Activated gamma-delta T cell treated with anti-CD3 and anti-CD28 coated beads, Interleukin-2, amount 50 U/mL, for 16 hours (primary cell): ENCODE data around the gene MTFP1.
"Not testable (repeated sequence)": the region's sequence is repeated elsewhere in the genome, so short reads cannot be mapped to it uniquely, and the experiment has no call there.

Experiments used
- DNase-seq: peaks from one replicate; pipeline ENCODE4 v3.0.0-alpha.2; 2020; ENCODE audit warnings: low read depth

MTFP1 gene

DNA sequence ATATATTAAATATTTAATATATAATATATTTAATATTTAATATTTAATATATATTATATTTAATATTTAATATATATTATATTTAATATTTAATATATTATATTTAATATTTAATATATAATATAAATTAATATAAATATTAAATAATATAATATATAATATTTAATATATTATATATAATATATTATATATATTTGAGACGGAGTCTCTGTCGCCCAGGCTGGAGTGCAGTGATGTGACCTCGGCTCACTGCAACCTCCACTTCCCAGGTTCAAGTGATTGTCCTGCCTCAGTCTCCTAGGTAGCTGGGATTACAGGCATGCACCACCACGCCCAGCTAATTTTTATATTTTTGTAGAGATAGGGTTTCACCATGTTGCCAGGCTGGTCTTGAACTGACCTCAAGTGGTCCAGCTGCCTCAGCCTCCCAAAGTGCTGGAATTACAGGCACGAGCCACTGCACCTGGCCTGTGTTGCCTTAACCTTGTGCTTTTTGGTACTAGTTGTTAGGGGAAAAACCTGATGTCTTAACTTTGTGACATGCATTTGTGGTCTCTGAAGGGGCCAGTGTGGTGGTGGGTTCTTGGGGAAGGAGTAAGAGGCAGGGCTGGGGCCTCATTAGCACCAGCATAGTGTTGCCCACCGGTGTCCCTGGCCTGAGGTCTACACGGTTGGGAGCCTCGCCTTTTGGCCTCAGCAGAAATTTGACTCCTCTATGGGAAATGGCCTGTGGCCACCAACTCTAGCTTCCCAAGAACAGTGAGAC lies 29.7 kb downstream of the MTFP1 start:
- no peak for DNase-seq

DNA sequence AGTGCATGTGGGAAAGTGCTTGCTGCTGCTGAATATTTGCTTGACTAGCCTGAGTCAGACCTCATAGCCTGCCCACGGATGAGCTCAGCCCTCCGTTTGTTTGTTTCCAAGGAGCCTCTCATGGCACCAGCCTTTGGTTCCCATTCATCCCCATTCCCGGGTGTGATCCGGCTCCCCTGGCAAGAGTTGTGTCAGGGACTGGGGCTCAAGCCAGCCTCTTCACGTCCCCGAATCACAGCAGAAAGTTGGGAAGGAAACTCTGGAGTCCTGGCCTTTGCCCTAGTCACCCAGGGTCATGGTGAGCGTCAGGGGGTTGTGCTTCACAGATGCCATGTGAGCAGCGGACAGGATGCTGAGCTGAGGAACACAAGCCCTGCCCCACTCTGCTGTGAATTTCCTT lies 32.4 kb downstream of the MTFP1 start:
- DNase-seq: no peak

DNA sequence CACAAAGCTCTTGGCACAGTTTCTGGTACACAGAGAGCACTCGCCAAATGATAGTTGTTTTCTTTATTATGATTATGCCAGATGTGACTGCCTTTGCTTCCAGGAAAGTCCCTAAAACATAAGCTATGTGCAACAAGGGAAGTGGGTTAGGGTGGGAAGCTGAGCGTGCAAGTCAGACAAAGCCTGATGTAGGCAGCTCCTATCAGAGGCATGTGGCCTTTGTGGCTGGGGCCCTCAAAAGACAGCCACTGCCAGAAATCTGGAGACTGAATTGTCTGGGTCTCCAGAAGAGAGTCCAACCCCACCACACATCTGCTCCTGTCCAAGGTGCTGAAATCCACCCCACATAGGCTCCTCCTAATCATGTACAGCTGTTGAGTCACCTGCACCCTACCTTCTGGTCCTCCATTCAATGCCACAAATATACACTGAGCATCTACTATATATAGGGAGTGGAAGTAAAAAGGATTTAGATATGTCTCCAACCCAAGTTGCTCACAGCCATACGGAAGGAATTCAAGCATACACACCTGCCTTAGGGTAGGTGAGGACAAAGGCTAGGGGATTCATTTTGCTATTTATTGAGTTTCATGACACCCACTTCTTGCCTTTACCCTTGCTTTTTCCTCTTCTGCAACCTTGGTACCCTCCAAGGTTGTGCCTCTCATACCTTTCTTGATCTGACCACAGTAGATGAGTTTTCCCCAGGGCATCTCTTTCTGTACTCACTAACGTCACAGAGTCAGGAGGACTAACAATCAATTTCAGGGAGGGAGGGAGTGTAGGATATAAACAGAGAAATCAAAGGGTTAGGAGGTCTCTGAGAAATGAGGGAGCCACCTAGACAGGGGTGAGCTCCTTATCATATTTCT lies 33.8 kb downstream of the MTFP1 start:
- no peak for DNase-seq

DNA sequence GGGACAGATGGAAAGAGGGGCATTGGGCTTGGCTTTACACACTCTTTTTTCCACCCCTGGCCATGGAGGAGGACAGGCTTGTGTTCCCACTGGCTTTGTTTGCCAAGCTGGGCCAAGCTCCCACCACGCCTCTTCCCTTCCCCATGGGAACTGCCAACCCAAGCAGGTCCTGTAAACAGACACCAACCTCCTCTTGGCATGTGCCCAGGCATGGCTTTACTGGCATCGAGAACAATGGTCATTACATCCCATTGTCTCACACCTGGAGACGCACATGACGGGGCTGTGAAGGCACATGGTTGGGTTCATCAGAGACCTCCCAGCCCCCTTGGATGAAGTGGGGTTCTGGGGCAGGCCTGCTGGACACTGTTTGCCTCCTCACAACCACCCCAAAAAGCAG lies 34.6 kb downstream of the MTFP1 start:
- no peak for DNase-seq

DNA sequence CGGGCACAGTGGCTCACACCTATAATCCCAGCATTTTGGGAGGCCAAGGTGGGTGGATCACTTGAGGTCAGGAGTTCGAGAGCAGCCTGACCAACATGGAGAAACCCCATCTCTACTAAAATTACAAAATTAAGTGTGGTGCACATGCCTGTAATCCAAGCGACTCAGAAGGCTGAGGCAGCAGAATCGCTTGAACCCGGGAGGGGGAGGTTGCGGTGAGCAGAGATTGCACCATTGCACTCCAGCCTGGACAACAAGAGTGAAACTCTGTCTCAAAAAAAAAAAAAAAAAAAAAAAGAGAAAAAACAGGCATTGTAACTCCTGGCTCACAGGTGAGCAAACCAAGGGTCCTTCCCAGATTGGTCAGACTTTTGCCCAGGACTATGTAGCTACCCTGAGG lies 35.0 kb downstream of the MTFP1 start:
- not testable (repeated sequence) for DNase-seq

DNA sequence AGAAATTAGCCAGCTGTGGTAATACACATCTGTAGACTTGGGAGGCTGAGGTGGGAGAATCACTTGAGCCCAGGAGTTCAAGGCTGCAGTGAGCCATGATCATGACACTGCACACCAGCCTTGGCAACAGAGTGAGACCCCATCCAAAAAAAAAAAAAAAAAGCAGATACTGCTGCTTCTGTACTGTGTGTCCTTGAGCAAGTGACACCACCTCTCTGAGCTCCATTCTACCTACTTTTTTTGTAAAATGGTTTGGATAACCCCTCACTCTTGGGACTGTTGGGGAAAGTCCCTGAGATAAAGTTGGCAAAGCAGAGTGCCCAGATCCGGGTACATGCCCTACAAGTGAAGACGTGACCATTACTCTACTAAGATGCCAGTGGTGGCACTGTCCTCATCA lies 43.6 kb downstream of the MTFP1 start:
- no peak for DNase-seq

DNA sequence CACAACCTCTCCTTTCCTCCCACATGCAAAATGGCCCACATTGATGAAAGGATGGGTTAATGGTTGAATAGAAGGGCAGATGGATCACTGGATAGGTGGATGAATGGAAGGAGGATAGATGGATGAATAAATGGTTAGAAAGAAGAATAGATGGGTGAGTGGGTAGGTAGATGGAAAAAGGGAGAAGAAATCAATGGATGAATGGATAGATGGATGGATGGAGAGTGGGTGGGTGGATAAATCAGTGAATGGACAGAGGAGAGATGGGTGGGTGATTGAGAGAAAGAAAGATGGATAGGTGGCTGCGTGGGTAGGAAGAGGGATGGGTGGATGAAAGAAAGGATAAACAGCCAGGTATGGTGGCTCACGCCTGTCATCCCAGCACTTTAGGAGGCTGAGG lies 45.1 kb downstream of the MTFP1 start:
- no peak for DNase-seq

DNA sequence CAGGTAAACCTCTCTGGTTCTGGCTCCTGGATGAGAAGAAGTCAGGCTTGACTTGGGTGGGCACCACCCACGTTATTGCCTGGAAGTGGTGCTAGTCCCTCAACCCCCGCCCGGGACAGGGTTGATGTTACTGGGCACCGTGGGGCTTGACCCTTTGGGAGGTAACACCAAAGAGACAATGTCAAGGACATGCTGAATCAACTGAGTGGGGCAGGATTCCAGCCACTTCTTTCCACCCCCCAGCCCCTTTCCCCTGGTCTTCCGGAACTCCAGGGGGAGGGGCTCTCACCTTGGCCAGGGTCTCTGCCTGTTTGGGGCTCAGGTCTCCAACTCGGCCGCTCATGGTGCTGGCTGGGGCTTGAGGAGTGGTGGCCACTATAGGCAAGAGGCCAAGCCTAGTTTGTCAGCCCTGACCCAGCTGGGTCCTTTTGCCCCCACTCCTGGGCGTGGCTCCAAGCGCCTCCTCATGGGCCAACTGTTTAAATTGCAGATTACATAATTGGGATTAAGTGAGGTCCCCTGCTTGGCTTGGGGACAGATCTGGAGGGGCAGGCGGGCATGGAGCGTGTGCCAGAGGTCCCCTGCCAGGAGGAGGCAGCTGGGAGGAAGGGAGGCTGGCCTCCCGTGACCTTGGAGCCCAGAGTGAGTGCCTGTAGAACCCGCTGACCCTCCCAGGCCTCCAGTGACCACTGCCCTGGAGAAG lies 46.2 kb downstream of the MTFP1 start, which contains the start of gene SEC14L3:
Gene SEC14L3 (minus strand): TSS at position 402 of the 703 bp plus-strand sequence. CDS start 59 bp downstream, at position 343.
- DNase-seq: no peak

DNA sequence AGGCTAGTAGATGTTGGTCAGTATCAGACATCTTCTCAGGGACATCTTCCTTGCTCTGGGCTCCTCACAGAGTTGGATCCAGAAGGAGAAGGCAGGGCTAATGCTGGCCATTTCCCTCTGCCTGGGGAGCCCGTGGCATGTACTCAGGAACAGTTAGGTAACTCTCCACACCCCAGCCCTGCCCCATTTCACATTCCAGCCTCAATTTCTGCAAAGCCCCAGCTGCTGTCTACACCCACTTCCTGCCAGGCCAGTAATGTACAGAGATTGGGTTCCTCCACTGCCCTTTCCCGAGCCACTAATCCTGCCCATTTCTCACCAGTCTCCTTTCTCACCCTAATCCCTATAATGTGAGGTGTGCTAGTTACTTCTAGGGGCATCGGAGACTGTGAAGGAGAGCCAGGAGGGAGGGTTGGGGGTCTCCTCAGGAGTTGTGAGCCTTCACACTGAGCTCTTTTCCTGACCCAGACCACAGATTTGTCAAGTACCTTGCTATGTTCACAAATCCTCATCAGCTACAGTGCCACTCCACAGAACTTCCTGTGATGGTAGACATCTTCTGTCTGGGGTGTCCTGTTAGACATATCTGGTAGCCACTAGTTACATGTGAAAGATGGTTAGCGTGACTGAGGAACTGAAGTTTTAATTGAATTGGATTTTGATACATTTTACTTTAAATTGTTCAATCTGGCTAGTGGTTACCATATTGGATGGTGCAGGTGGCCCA lies 47.6 kb downstream of the MTFP1 start:
- DNase-seq: no peak

DNA sequence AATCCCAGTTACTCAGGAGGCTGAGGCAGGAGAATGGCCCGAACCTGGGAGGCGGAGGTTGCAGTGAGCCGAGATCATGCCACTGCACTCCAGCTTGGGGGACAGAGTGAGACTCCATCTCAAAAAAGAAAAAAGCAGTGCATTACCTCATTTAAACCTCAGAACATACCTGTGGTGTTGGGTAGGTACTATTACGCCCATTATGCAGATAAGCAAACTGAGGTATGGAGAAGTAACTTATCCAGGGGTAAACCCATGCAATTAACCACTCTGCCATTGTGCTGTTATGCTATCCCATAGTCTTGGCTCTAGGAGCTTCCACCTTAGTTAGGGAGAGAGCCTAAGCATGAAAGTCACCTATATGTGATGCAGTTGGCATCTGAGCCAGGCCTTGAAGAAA lies 48.6 kb downstream of the MTFP1 start:
- DNase-seq: no peak

DNA sequence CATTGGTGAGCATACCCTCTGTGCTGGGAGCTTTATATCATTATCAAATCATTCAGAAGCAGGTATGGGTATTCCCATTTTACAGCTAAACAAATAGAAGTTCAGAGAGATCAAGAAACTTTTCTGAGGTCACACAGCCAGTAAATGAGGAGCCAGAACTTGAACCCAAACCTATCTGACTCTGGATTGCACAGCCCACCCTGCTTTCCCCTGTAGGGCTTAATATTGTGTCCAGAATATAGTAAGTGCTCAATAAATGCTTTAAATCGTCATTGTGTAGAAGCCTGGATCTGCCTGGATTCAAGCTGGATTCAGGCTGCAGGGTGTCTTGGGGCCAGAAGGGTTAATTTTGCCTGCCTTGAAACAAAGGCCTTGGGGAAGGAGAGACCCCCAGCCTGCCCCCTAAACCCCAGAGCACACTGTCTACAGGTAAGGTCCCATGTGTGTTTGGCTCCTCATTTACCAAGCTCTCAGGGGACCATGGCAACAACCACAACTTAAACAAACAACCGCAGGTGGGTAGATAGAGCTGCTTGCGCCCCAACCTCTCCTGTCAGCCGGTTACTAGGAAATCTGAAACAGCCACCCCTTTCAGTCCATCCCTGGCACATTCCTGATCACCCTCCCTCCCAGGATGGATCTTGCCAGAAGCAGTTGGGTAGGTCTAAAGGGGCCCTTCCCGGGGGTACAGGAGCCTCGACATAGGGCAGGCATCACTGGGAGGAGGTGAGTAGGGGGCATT lies 49.3 kb downstream of the MTFP1 start:
- no peak for DNase-seq
